Retinal pigment epithelial cell (primary cell): ENCODE results near the gene PPARA.
A peak's percentile ranks its signal among the peaks of the same experiment; 100 is the strongest.
"Not testable (repeated sequence)": the region's sequence is repeated elsewhere in the genome, so short reads cannot be mapped to it uniquely, and the experiment has no call there.

Experiments used
- DNase-seq: peaks from one replicate; pipeline ENCODE4 v3.0.0-alpha.2; 2010; ENCODE audit warnings: low read depth
- H3K4me3 ChIP-seq: 2 replicates; pipeline ENCODE4 v1.5.1; 2011; ENCODE audit warnings: mild to moderate bottlenecking, low read length, control low read depth, moderate library complexity
- CTCF ChIP-seq: conservative IDR thresholded peaks from 2 replicates; pipeline ENCODE4 v1.5.1; 2011; ENCODE audit warnings: low read depth, low read length, control low read depth, inconsistent platforms

Gene PPARA

GRCh38 chr22:46134111-46134705 lies 16.1 kb upstream of the PPARA start:
- DNase-seq: no peak
- no peak overlapping the region for H3K4me3 ChIP-seq
- peak; percentile 10 for TF ChIP-seq CTCF

GRCh38 chr22:46135611-46136485 lies 14.5 kb upstream of the PPARA start:
- no peak overlapping the region for H3K4me3 ChIP-seq
- no peak for TF ChIP-seq CTCF
- DNase-seq: no peak

- TF ChIP-seq CTCF: no peak
- no peak for DNase-seq
- H3K4me3 ChIP-seq: no peak overlapping the region
Measured at GRCh38 chr22:46136486-46137217, 13.7 kb upstream of the PPARA start.

GRCh38 chr22:46137218-46137766 lies 13.0 kb upstream of the PPARA start:
- TF ChIP-seq CTCF: no peak

GRCh38 chr22:46138058-46138797 lies 12.1 kb upstream of the PPARA start:
- DNase-seq: no peak
- H3K4me3 ChIP-seq: no peak overlapping the region
- no peak for TF ChIP-seq CTCF

More at GRCh38 chr22:46137218-46137766, 13.0 kb upstream of the PPARA start:
- DNase-seq: no peak
- H3K4me3 ChIP-seq: no peak overlapping the region

GRCh38 chr22:46139417-46139816 lies 10.9 kb upstream of the PPARA start:
- H3K4me3 ChIP-seq, DNase-seq: not testable (repeated sequence)

GRCh38 chr22:46139895-46140350 lies 10.4 kb upstream of the PPARA start:
- DNase-seq: no peak
- no peak for TF ChIP-seq CTCF
- no peak overlapping the region for H3K4me3 ChIP-seq
